Measurements from ENCODE around the gene TPM4.
"Not testable (repeated sequence)": the region's sequence is repeated elsewhere in the genome, so short reads cannot be mapped to it uniquely, and the experiment has no call there.

Gene TPM4

GRCh38 chr19:16074488-16075365 is 1.6 kb upstream of the TPM4 start:
- DNase-seq: no peak

GRCh38 chr19:16075430-16076153 is 703 bp upstream of the TPM4 start:
- no peak for DNase-seq

- no peak for DNase-seq
Observed at GRCh38 chr19:16076958-16077611, 790 bp downstream of the TPM4 start.

- peak; percentile 38 for DNase-seq
Observed at GRCh38 chr19:16077984-16078758, 1.9 kb downstream of the TPM4 start.

- peak; percentile 75 for DNase-seq
Observed at GRCh38 chr19:16078759-16079707, 2.7 kb downstream of the TPM4 start.

- no peak for DNase-seq
Observed at GRCh38 chr19:16084067-16084685, 7.9 kb downstream of the TPM4 start.

- no peak for DNase-seq
Observed at GRCh38 chr19:16085115-16085514, 8.8 kb downstream of the TPM4 start.

- not testable (repeated sequence) for DNase-seq
Observed at GRCh38 chr19:16087404-16087803, 11.1 kb downstream of the TPM4 start.

- DNase-seq: no peak
Observed at GRCh38 chr19:16087940-16088339, 11.6 kb downstream of the TPM4 start.

- no peak for DNase-seq
Observed at GRCh38 chr19:16088351-16089009, 12.2 kb downstream of the TPM4 start.

- no peak for DNase-seq
Observed at GRCh38 chr19:16089010-16089846, 12.9 kb downstream of the TPM4 start.

GRCh38 chr19:16091546-16092475 is 15.5 kb downstream of the TPM4 start:
- DNase-seq: no peak

- no peak for DNase-seq
Observed at GRCh38 chr19:16094360-16095070, 18.2 kb downstream of the TPM4 start.

- no peak for DNase-seq
Observed at GRCh38 chr19:16095071-16095571, 18.8 kb downstream of the TPM4 start.

- no peak for DNase-seq
Observed at GRCh38 chr19:16096280-16096855, 20.1 kb downstream of the TPM4 start.

- no peak for DNase-seq
Observed at GRCh38 chr19:16098416-16098768, 22.1 kb downstream of the TPM4 start.

- DNase-seq: no peak
Observed at GRCh38 chr19:16098821-16099220, 22.5 kb downstream of the TPM4 start.
